GM12864 (cell line): ENCODE results near the gene C4A.
"Not testable (repeated sequence)": the region's sequence is repeated elsewhere in the genome, so short reads cannot be mapped to it uniquely, and the experiment has no call there.

ENCODE experiments used
- DNase-seq: peaks from one replicate; pipeline ENCODE4 v3.0.0-alpha.2; 2011; ENCODE audit warnings: low read depth
- H3K4me3 ChIP-seq: 2 replicates; pipeline ENCODE4 v1.5.1; 2011; ENCODE audit warnings: mild to moderate bottlenecking, low read depth, low read length, control low read depth
- CTCF ChIP-seq: IDR thresholded peaks from 2 replicates; pipeline ENCODE4 v1.5.1; 2011; ENCODE audit warnings: low read depth, mild to moderate bottlenecking, moderate library complexity, low read length, control low read depth, inconsistent platforms; ENCODE audit errors: missing control alignments

Gene C4A

GRCh38 chr6:32047084-32047478, 65.2 kb downstream of the C4A start:
- no peak for TF ChIP-seq CTCF
- no peak overlapping the region for H3K4me3 ChIP-seq
- DNase-seq: no peak

GRCh38 chr6:32047539-32047854, 65.6 kb downstream of the C4A start:
- no peak for TF ChIP-seq CTCF
- H3K4me3 ChIP-seq: no peak overlapping the region
- no peak for DNase-seq

GRCh38 chr6:32047855-32048766, 66.3 kb downstream of the C4A start:
- H3K4me3 ChIP-seq: no peak overlapping the region
- TF ChIP-seq CTCF: peak; percentile 94
- no peak for DNase-seq

GRCh38 chr6:32049149-32049548, 67.3 kb downstream of the C4A start:
- DNase-seq, H3K4me3 ChIP-seq: not testable (repeated sequence)

- H3K4me3 ChIP-seq, DNase-seq: not testable (repeated sequence)
Observed at GRCh38 chr6:32049736-32050135, 67.9 kb downstream of the C4A start.

- TF ChIP-seq CTCF: no peak
- no peak for DNase-seq
- H3K4me3 ChIP-seq: no peak overlapping the region
Observed at GRCh38 chr6:32050562-32050961, 68.7 kb downstream of the C4A start.
